ENCODE results near the gene ZNF598.

DNA sequence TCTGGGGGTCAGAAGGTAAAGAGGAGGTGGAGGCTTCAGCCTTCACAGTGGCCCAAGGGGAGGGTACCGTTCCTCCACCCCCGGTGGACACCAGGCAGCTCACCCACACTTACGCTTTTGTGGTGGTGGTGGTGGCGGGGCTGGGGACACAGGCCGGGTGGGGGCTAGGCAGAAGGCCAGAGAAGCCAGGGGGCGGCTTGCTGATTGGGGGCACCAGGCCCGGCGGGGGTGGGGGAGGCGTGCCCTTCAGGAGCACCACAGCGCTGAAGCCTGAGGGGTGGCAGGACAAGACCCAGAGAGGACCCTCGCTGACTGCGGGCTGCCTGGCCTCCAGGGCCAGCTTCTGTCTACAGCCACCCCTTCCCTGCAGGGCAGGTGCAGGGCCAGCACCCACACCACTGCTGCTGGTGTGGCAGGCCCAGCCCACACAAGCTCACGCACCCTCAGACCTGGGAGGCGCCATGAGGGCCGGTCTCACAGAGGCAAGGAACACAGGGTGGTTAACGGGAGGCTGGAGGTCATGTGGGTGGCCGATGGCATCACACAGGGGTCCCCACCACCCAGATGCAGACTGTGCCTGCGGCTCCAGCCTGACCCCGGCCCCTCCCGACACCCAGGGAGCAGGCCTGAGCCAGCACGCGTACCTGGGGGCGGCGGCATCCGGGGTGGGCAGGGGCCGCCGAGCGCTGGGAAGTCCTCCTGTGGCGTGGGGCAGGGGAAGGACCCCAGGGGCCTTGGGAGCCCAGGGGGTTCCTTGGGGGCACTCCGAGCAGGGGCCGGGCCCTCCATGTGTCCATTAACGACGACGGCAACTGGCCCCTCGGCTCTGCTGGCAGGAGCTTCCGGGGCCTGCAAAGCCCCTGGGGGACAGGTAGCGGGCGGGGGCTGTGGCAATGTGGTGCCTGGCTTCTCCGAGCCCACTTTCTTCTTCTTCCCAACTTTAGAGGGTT lies 10.5 kb downstream of the ZNF598 start:
- no peak for TF ChIP-seq POLR2AphosphoS2 (IDR thresholded peaks at IDR 0.05; ENCODE audit: low read depth, low read length)
- TF ChIP-seq, protein P1, sequence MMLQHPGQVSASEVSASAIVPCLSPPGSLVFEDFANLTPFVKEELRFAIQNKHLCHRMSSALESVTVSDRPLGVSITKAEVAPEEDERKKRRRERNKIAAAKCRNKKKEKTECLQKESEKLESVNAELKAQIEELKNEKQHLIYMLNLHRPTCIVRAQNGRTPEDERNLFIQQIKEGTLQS (IDR thresholded peaks at IDR 0.05; ENCODE audit: borderline replicate concordance, extremely low read depth, low read depth, low read length): no peak
- TF ChIP-seq, protein P2, sequence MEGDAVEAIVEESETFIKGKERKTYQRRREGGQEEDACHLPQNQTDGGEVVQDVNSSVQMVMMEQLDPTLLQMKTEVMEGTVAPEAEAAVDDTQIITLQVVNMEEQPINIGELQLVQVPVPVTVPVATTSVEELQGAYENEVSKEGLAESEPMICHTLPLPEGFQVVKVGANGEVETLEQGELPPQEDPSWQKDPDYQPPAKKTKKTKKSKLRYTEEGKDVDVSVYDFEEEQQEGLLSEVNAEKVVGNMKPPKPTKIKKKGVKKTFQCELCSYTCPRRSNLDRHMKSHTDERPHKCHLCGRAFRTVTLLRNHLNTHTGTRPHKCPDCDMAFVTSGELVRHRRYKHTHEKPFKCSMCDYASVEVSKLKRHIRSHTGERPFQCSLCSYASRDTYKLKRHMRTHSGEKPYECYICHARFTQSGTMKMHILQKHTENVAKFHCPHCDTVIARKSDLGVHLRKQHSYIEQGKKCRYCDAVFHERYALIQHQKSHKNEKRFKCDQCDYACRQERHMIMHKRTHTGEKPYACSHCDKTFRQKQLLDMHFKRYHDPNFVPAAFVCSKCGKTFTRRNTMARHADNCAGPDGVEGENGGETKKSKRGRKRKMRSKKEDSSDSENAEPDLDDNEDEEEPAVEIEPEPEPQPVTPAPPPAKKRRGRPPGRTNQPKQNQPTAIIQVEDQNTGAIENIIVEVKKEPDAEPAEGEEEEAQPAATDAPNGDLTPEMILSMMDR (IDR thresholded peaks at IDR 0.05 in 2 of 3, conservative IDR thresholded peaks at IDR 0.05 in 1 of 3; ENCODE audit: control insufficient read depth in 2 of 3, extremely low read depth in 1 of 3, insufficient read depth in 1 of 3, low read depth in 3 of 3, low read length in 3 of 3): no peak
- no peak for TF ChIP-seq ZNF274 (IDR thresholded peaks at IDR 0.05; ENCODE audit: insufficient read depth, insufficient read length)
- TF ChIP-seq SREBF2 (IDR thresholded peaks at IDR 0.05; ENCODE audit: low read length): no peak
- TF ChIP-seq GABPA (IDR thresholded peaks at IDR 0.05; ENCODE audit: low read depth): no peak
- TF ChIP-seq TAF1 (IDR thresholded peaks at IDR 0.05; ENCODE audit: borderline replicate concordance, low read depth, low read length): no peak
- no peak for TF ChIP-seq EP300 (IDR thresholded peaks at IDR 0.05; ENCODE audit: borderline replicate concordance in 1 of 2, control insufficient read depth in 1 of 2, low read depth in 2 of 2, low read length in 2 of 2)
- no peak for TF ChIP-seq TCF7 (IDR thresholded peaks at IDR 0.05; ENCODE audit: borderline replicate concordance)
- TF ChIP-seq FOXM1 (IDR thresholded peaks at IDR 0.05; ENCODE audit: low read depth, low read length): no peak
- TF ChIP-seq NR2C2 (IDR thresholded peaks at IDR 0.05; ENCODE audit: borderline replicate concordance, control insufficient read depth, insufficient read length, low read depth): no peak
